BLaER1 (cell line): ENCODE data around the gene EIF3C.
"Not testable (repeated sequence)": the region's sequence is repeated elsewhere in the genome, so short reads cannot be mapped to it uniquely, and the experiment has no call there.

Experiments used
- H3K27ac ChIP-seq: shearing (Covaris generic); formaldehyde crosslinking; 2 replicates; pipeline ENCODE4 v1.8.1; 2022
- H3K27me3 ChIP-seq: shearing (Covaris generic); formaldehyde crosslinking; 2 replicates; pipeline ENCODE4 v1.8.1; 2022
- H3K36me3 ChIP-seq: shearing (Covaris generic); formaldehyde crosslinking; 2 replicates; pipeline ENCODE4 v1.8.1; 2022
- H3K4me1 ChIP-seq: shearing (Covaris generic); formaldehyde crosslinking; 2 replicates; pipeline ENCODE4 v1.8.1; 2022
- H3K4me2 ChIP-seq: shearing (Covaris generic); formaldehyde crosslinking; 2 replicates; pipeline ENCODE4 v1.8.1; 2022
- H3K4me3 ChIP-seq: shearing (Covaris generic); formaldehyde crosslinking; 2 replicates; pipeline ENCODE4 v1.8.1; 2022
- H3K9ac ChIP-seq: shearing (Covaris generic); formaldehyde crosslinking; 2 replicates; pipeline ENCODE4 v1.8.1; 2022
- H3K9me3 ChIP-seq: shearing (Covaris generic); formaldehyde crosslinking; 2 replicates; pipeline ENCODE4 v1.8.1; 2022
- H4K20me1 ChIP-seq: shearing (Covaris generic); formaldehyde crosslinking; 2 replicates; pipeline ENCODE4 v1.8.1; 2022

The EIF3C gene, protein sequence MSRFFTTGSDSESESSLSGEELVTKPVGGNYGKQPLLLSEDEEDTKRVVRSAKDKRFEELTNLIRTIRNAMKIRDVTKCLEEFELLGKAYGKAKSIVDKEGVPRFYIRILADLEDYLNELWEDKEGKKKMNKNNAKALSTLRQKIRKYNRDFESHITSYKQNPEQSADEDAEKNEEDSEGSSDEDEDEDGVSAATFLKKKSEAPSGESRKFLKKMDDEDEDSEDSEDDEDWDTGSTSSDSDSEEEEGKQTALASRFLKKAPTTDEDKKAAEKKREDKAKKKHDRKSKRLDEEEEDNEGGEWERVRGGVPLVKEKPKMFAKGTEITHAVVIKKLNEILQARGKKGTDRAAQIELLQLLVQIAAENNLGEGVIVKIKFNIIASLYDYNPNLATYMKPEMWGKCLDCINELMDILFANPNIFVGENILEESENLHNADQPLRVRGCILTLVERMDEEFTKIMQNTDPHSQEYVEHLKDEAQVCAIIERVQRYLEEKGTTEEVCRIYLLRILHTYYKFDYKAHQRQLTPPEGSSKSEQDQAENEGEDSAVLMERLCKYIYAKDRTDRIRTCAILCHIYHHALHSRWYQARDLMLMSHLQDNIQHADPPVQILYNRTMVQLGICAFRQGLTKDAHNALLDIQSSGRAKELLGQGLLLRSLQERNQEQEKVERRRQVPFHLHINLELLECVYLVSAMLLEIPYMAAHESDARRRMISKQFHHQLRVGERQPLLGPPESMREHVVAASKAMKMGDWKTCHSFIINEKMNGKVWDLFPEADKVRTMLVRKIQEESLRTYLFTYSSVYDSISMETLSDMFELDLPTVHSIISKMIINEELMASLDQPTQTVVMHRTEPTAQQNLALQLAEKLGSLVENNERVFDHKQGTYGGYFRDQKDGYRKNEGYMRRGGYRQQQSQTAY

DNA sequence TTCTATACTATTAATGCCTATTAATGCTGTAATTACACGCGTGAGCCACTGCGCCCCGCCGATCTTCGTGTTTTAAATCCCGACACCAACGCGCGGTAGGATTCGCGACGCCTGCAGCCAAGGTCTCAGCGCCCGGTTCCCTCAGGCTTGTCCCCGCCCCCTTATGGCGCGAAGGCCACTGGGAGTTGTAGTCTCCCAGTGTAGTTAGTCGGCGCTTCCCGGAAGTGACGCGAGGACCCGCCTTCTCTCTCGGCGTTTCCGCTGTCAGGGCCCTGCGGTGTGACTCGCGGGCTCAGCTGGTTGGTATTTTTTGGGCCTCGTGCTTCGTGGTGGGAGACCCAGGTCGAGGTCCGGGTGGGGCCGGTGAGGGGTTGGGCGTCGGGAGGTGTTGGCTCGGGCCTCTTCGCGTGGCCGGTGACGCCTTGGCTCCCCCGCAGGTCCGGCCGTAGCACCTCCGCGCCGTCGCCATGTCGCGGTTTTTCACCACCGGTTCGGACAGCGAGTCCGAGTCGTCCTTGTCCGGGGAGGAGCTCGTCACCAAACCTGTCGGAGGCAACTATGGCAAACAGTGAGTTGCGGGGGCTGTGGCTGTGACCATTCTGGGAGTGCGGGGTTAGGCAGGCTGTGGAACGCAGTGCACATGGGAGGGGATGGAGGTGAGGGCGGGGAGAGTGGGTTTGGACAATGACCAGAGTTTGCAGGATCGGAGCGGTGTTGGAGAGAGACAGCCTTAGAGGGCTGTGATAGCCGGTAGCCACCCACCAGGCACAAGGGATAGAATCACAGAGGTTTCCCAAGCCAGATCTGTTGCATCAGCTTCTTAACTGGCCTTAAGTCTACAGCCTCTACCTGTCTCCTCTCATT, at the start of gene EIF3C:
Gene EIF3C, plus strand, starts transcription at position 245 of the 864 bp plus-strand sequence. Its CDS starts 223 bp downstream, at position 468.
- H3K9me3 ChIP-seq, H3K27me3 ChIP-seq, H3K36me3 ChIP-seq, H3K4me1 ChIP-seq, H4K20me1 ChIP-seq, H3K27ac ChIP-seq: not testable (repeated sequence)
- Histone ChIP-seq H3K9ac (peak within 1 kb of the TSS; percentile 65; the same call in 1 of the 2 replicates), H3K4me3 (peak within 1 kb of the TSS; percentile 61), H3K4me2 (peak within 1 kb of the TSS; percentile 63)

GRCh38 chr16:28666264-28666663, 45.0 kb upstream of the EIF3C start:
- H3K4me1 ChIP-seq, H4K20me1 ChIP-seq, H3K9ac ChIP-seq, H3K9me3 ChIP-seq, H3K36me3 ChIP-seq, H3K27me3 ChIP-seq, H3K4me2 ChIP-seq, H3K27ac ChIP-seq, H3K4me3 ChIP-seq: not testable (repeated sequence)

GRCh38 chr16:28667480-28667879, 43.8 kb upstream of the EIF3C start:
- H3K27ac ChIP-seq, H3K4me2 ChIP-seq, H4K20me1 ChIP-seq, H3K4me3 ChIP-seq, H3K4me1 ChIP-seq, H3K9ac ChIP-seq, H3K36me3 ChIP-seq, H3K27me3 ChIP-seq, H3K9me3 ChIP-seq: not testable (repeated sequence)

- H3K4me1 ChIP-seq, H3K4me2 ChIP-seq, H3K36me3 ChIP-seq, H3K9me3 ChIP-seq, H4K20me1 ChIP-seq, H3K4me3 ChIP-seq, H3K27ac ChIP-seq, H3K9ac ChIP-seq, H3K27me3 ChIP-seq: not testable (repeated sequence)
Measured at GRCh38 chr16:28668199-28668598, 43.1 kb upstream of the EIF3C start.

DNA sequence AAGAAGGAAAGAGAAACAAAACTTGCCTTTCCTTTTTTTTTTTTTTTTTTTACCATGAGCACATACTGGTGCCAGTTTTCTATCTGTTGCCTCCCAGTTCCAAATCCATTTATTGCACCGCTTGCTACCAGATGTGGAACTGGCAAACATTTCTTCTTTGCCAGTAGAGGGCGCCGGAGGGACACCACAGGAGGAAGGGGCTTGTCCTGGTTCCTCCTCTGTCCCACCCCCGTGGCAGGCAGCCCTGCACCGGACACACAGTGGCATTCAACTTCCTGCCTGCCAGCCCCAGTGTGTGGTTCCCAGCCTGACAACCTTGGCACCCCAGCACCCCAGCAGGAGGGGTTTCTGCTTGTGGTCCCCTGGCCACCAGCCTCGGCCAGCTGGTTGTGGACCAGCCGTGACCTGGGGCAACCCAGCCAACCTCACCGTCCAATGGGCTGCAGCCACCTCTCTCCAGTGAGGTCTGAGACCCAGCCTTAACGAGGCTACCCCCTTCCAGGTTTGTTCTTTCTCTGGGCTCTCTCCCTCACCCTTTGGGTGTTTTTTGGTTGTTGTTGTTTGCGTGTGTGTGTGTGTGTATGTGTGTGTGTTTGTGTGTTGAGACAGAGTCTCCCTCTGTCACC, 22.8 kb upstream of the EIF3C start:
- not testable (repeated sequence) for H3K9ac ChIP-seq, H3K27me3 ChIP-seq, H3K4me3 ChIP-seq, H3K4me1 ChIP-seq, H4K20me1 ChIP-seq, H3K27ac ChIP-seq, H3K9me3 ChIP-seq, H3K36me3 ChIP-seq
- H3K4me2 ChIP-seq: 0 out of 2 replicates have a peak overlapping the region, but pooled peaks have one; percentile 28

DNA sequence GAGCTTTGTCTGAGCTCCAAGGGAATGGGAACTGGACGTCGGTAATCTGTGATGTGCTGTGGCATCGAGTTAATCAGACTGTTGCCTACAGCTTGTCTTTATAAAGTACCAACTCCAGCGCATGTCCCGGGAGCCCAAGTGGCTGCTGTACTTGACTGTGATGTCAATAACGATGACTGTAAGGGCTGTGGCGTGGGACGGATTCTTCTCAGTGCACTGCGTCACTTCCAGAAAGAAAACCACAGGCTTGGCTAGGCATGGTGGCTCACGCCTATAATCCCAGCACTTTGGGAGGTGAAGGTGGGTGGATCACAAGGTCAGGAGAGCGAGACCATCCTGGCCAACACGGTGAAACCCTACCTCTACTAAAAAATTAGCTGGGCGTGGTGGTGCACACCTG, 21.8 kb upstream of the EIF3C start:
- not testable (repeated sequence) for H4K20me1 ChIP-seq, H3K9ac ChIP-seq, H3K27me3 ChIP-seq, H3K9me3 ChIP-seq, H3K4me2 ChIP-seq, H3K4me3 ChIP-seq, H3K27ac ChIP-seq, H3K36me3 ChIP-seq, H3K4me1 ChIP-seq

DNA sequence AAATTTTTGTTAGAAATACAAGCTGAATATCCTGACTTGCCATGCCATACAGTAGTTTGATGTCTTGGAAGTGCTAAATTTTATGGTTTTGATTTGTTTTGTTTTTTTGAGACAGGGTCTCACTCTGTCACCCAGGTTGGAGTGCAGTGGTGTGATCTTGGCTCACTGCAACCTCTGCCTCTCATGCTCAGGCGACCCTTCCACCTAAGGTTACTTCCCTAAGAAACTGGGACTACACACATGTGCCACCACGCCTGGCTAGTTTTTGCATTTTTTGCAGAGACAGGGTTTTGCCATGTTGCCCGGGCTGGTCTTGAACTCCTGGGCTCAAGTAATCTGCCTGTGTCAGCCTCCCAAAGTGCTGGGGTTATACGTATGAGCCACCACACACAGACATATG, 19.5 kb upstream of the EIF3C start:
- not testable (repeated sequence) for H3K4me2 ChIP-seq, H3K27ac ChIP-seq, H3K36me3 ChIP-seq, H3K9ac ChIP-seq, H4K20me1 ChIP-seq, H3K9me3 ChIP-seq, H3K4me1 ChIP-seq, H3K4me3 ChIP-seq, H3K27me3 ChIP-seq

DNA sequence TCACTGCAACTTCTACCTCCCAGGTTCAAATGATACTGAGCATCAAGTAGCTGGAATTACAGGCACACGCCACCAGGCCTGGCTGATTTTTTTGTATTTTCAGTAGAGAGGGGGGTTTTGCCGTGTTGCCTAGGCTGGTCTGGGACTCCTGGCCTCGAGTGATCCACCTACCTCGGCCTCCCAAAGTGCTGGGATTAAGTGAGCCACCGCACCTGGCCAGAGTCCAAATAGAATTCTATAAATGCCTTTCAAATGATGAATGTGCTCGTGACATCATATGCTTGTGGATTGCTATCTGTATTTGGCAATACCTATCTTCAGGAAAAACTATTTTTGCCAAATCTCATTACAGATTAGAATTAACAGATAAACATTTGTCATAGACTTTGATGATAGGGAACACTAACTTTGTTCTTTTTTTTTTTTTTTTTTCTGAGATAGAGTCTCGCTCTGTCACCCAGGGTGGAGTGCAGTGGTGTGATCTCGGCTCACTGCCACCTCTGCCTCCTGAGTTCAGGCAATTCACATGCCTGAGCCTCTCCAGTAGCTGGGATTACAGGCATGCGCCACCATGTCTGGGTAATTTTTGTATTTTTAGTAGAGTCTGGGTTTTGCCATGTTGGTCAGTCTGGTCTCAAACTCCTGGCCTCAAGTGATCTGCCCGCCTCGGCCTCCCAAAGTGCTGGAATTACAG, 17.9 kb upstream of the EIF3C start:
- H3K4me1 ChIP-seq, H3K9me3 ChIP-seq, H3K9ac ChIP-seq, H3K4me2 ChIP-seq, H3K36me3 ChIP-seq, H3K4me3 ChIP-seq, H3K27me3 ChIP-seq, H3K27ac ChIP-seq, H4K20me1 ChIP-seq: not testable (repeated sequence)

DNA sequence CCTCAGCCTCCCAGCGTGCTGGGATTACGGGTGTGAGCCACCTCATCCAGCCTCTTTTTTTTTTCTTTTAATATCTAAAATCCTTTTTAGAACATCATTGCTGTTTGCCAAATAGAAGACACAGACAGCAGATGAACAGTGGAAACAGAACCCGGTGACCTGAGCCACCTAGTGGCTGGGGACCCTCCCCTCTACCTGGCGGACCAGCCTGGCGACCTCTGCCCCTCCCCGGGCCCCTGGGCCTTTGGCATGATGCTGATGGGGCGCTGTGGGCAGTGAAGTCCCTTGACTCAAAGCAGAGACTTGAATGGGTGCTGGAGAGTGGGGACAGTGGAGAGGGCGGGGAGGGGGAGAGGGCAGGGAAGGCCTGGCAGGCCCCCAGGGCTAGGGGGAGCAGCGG, 11.5 kb upstream of the EIF3C start:
- not testable (repeated sequence) for H3K4me1 ChIP-seq, H3K4me3 ChIP-seq, H3K4me2 ChIP-seq, H4K20me1 ChIP-seq, H3K36me3 ChIP-seq, H3K9me3 ChIP-seq, H3K27me3 ChIP-seq, H3K9ac ChIP-seq, H3K27ac ChIP-seq

GRCh38 chr16:28700349-28700748, 10.9 kb upstream of the EIF3C start:
- not testable (repeated sequence) for H4K20me1 ChIP-seq, H3K36me3 ChIP-seq, H3K4me1 ChIP-seq, H3K27me3 ChIP-seq, H3K9me3 ChIP-seq, H3K4me3 ChIP-seq
- Histone ChIP-seq H3K4me2 (peak overlapping the region; percentile 66), H3K9ac (0 out of 2 replicates have a peak overlapping the region, but pooled peaks have one; percentile 20), H3K27ac (peak overlapping the region; percentile 56; the same call in 1 of the 2 replicates)

- not testable (repeated sequence) for H4K20me1 ChIP-seq, H3K4me3 ChIP-seq, H3K27me3 ChIP-seq, H3K9ac ChIP-seq, H3K9me3 ChIP-seq, H3K27ac ChIP-seq, H3K4me1 ChIP-seq, H3K36me3 ChIP-seq, H3K4me2 ChIP-seq
Measured at GRCh38 chr16:28701384-28701783, 9.9 kb upstream of the EIF3C start.

GRCh38 chr16:28704246-28704645, 7.0 kb upstream of the EIF3C start:
- not testable (repeated sequence) for H3K27me3 ChIP-seq, H3K4me1 ChIP-seq, H3K4me2 ChIP-seq, H3K4me3 ChIP-seq, H3K9me3 ChIP-seq, H4K20me1 ChIP-seq, H3K9ac ChIP-seq, H3K27ac ChIP-seq, H3K36me3 ChIP-seq
